Measurements from ENCODE around the gene FAM228B. TPM values are rescaled to one million over a fixed set of nuclear protein-coding genes. Genes with fewer than 3 reads are reported as not detected.

Gene FAM228B
- total and polyA plus RNA-seq, 2 donors from 2014 or later, result 23.2 to 35.2 TPM

GRCh38 chr2:24162494-24162893 lies 39.2 kb downstream of the FAM228B start:
- Histone ChIP-seq H3K27ac (ENCODE audit: low read depth in 2 of 2, low read length in 2 of 2) (no peak overlapping the region), H3K9me3 (ENCODE audit: control insufficient read depth in 2 of 3, insufficient read depth in 1 of 3, low read length in 3 of 3) (no peaks in the 10 kb centered on the region), H3K27me3 (ENCODE audit: control insufficient read depth, insufficient read depth, low read length) (no peaks in the 10 kb centered on the region), H3K9ac (ENCODE audit: low read length in 3 of 3) (no peak overlapping the region), H3K4me1 (ENCODE audit: control insufficient read depth in 2 of 3, insufficient read depth in 2 of 3, low read depth in 1 of 3, low read length in 3 of 3) (no peaks in the 10 kb centered on the region), H3K36me3 (ENCODE audit: control insufficient read depth in 2 of 3, insufficient read depth in 3 of 3, low read length in 3 of 3) (peaks cover 0 to 2% (median 0%) of the 10 kb centered on the region in 3 donors), H3K4me3 (ENCODE audit: low read length in 3 of 3) (no peak overlapping the region)
- DNase-seq, result no peak
- no peak for FAIRE-seq
- intact Hi-C loops (cut with DNase I), result no loop called here
- no peak for TF ChIP-seq CTCF (IDR thresholded peaks at IDR 0.05; ENCODE audit: borderline replicate concordance, extremely low read depth, insufficient read depth)

DNA sequence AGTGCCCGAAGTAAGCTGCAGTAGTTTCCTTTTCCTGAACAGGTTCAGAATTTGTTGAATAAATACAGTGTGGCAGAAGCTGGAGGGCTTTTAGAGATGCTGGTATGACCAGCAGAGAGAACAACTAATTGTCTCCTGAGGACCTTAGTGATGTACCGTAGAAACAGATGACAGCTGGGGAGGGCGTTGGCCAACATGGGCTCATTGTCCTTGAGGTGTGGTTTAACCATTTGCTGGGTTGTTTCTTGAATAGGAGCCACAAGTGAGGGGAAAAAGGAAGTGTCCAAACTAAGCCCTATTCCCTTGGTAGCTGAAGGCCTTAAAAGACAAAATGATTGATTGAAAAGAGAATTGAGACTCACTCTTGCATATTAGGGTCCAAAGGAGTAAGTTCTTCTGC lies 39.9 kb downstream of the FAM228B start:
- Histone ChIP-seq H3K9ac (ENCODE audit: low read length in 3 of 3) (no peak overlapping the region), H3K36me3 (ENCODE audit: control insufficient read depth in 2 of 3, insufficient read depth in 3 of 3, low read length in 3 of 3) (no peaks in the 10 kb centered on the region), H3K9me3 (ENCODE audit: control insufficient read depth in 2 of 3, insufficient read depth in 1 of 3, low read length in 3 of 3) (no peaks in the 10 kb centered on the region), H3K27ac (ENCODE audit: low read depth in 2 of 2, low read length in 2 of 2) (no peak overlapping the region), H3K4me3 (ENCODE audit: low read length in 3 of 3) (no peak overlapping the region), H3K4me1 (ENCODE audit: control insufficient read depth in 2 of 3, insufficient read depth in 2 of 3, low read depth in 1 of 3, low read length in 3 of 3) (no peaks in the 10 kb centered on the region), H3K27me3 (ENCODE audit: control insufficient read depth, insufficient read depth, low read length) (no peaks in the 10 kb centered on the region)
- FAIRE-seq (no peak), DNase-seq (no peak)
- intact Hi-C loops (cut with DNase I), result no loop called here
- no peak for TF ChIP-seq CTCF (IDR thresholded peaks at IDR 0.05; ENCODE audit: borderline replicate concordance, extremely low read depth, insufficient read depth)

DNA sequence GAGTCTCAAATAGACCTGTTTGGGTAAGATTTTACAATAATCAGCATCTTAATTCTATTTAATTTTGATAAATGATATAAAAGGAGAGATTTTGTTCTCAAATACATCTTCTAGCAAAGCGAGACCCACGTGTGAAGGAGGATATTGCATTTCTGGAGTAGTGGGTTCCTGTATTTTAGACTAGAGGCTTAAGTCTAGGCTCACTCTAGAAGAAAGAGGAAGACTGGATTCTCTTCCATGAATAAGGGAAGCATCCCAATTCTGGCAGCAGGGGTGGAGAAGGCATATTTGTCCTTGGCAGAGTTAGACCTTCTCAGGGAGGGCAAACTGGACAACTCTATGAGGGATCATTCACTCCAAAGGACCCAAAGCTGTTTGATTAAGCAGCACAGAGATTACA lies 40.3 kb downstream of the FAM228B start:
- intact Hi-C loops (cut with DNase I), result no loop called here
- Histone ChIP-seq H3K4me1 (ENCODE audit: control insufficient read depth in 2 of 3, insufficient read depth in 2 of 3, low read depth in 1 of 3, low read length in 3 of 3) (no peaks in the 10 kb centered on the region), H3K27ac (ENCODE audit: low read depth in 2 of 2, low read length in 2 of 2) (no peak overlapping the region), H3K36me3 (ENCODE audit: control insufficient read depth in 2 of 3, insufficient read depth in 3 of 3, low read length in 3 of 3) (no peaks in the 10 kb centered on the region), H3K9ac (ENCODE audit: low read length in 3 of 3) (no peak overlapping the region), H3K4me3 (ENCODE audit: low read length in 3 of 3) (no peak overlapping the region), H3K9me3 (ENCODE audit: control insufficient read depth in 2 of 3, insufficient read depth in 1 of 3, low read length in 3 of 3) (no peaks in the 10 kb centered on the region), H3K27me3 (ENCODE audit: control insufficient read depth, insufficient read depth, low read length) (no peaks in the 10 kb centered on the region)
- no peak for TF ChIP-seq CTCF (IDR thresholded peaks at IDR 0.05; ENCODE audit: borderline replicate concordance, extremely low read depth, insufficient read depth)
- DNase-seq (no peak), FAIRE-seq (no peak)

DNA sequence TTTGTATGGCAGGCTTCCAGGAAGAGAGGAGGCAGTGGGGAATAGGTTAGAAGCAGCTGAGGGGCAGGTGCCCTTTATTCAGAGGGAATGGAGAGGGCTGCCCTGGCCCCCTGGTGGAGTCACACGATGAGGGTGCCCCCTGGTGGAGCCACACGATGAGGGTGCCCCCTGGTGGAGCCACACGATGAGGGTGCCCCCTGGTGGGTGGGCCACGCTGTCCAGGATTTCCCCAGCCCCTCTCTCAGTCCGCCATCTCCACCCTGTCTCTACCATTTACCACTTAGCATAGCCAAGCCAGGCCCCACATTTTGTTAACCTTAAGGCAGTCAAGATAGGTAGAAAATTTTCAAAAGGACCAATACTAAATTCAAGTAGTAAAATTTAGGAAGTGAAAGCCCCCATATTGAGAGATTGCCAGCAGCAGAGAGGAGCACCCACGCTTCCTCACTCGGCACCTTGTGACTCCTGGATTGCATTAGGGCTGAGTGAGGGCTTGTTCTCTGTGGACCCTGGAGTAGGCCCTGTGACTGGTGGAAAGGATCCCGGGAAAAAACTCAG lies 41.2 kb downstream of the FAM228B start:
- DNase-seq, result no peak

More for the DNA sequence above, 41.2 kb downstream of the FAM228B start:
- Histone ChIP-seq H3K9ac (ENCODE audit: low read length in 3 of 3) (no peak overlapping the region), H3K4me3 (ENCODE audit: low read length in 3 of 3) (no peak overlapping the region), H3K9me3 (ENCODE audit: control insufficient read depth in 2 of 3, insufficient read depth in 1 of 3, low read length in 3 of 3) (no peaks in the 10 kb centered on the region), H3K27me3 (ENCODE audit: control insufficient read depth, insufficient read depth, low read length) (no peaks in the 10 kb centered on the region), H3K36me3 (ENCODE audit: control insufficient read depth in 2 of 3, insufficient read depth in 3 of 3, low read length in 3 of 3) (no peaks in the 10 kb centered on the region), H3K4me1 (ENCODE audit: control insufficient read depth in 2 of 3, insufficient read depth in 2 of 3, low read depth in 1 of 3, low read length in 3 of 3) (no peaks in the 10 kb centered on the region), H3K27ac (ENCODE audit: low read depth in 2 of 2, low read length in 2 of 2) (no peak overlapping the region)
- no peak for FAIRE-seq
- TF ChIP-seq CTCF (IDR thresholded peaks at IDR 0.05; ENCODE audit: borderline replicate concordance, extremely low read depth, insufficient read depth), result peak; percentile 15
- intact Hi-C loops (cut with DNase I), result no loop called here
